KG1 (cell line): ENCODE data around the gene ERCC6.

Source experiments
- DNase-seq: peaks from one replicate; lab custom pipeline; 2025; lab: John Stamatoyannopoulos, UW

Gene ERCC6

DNA sequence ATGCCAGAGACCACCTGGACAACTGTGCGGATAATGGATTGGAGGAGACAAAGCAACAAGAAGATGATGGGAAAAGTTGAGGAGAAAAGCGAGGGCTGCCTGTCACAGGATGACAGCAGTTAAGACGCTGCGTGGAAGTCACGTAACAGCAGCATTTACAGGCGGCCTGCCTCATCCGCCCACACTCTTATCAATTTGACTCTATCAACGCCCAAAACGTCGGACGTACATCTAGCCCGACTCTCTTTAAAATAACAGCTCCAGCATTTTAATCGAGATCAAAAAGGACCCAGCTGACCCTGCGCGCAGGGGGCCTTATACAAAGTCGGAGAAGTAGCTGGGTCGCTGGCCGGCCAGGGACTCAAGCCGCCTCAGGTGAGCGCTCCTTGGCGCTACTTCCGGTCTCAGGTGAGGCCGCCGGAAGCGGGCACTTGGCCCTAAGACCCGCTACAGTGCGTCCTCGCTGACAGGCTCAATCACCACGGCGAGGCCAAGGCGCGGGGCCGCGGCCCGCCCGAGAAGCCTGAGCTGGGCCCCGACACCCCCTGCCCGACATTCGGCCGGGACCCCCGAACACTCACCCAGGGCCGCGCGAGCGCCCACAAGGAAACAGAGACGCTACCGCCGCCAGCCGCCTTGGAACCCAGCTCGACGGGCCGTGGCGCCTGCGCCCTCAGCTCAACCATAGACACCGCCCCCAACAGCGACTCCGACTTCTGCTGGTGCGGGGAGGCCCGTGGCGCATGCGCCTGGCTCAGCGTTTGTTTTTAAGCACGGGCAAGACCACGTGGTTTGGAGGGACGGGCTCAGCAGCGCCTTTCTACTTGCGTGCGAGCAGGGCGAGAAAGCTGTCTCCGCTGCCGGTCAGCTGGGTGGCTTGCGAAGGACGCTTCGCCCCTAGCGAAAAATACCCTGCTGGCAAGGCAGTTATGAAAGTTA lies at the start of gene ERCC6:
Gene ERCC6, minus strand, starts transcription at position 741 of the 939 bp plus-strand sequence.
- DNase-seq: peak; percentile 94

DNA sequence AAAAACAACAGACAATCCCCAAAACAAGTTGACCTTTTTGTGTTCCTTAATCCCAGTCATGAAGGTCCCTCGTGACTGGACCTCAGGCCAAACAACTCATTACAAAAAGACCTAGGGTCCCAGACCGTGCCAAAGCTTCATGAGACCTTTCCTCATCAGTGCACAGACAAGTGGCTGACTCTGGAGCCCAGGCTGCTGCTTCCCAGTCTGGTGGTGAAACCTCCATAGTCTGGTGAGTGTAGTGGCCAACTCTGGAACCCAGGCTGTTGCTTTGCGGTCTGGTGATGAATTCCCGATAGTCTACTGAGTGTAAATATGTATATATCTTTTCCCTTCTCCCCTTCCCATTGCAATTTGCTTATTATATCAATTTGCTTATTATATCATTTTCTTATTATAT lies 49.1 kb upstream of the ERCC6 start:
- no peak for DNase-seq

- DNase-seq: no peak
These were observed 46.5 kb upstream of the ERCC6 start for GRCh38 chr10:49585387-49585786.

DNA sequence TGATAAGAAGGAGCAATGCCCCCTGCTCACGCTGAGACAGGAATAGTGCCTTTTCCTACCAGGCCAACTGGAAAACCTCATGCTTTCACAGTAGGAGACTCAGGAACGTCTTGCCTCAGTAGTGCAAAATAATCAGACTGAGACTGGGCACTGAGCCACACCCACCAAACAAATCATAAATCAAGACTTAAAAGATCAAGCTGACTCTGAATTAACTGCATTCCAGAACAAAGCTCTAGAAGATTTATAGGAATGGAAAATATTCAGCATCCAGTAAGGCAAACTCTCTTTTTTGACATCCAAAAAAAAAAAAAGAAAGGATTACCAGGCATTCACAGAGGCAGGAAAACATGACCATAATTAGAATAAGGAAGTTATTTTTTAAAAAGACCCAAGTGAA lies 40.7 kb upstream of the ERCC6 start:
- no peak for DNase-seq

DNA sequence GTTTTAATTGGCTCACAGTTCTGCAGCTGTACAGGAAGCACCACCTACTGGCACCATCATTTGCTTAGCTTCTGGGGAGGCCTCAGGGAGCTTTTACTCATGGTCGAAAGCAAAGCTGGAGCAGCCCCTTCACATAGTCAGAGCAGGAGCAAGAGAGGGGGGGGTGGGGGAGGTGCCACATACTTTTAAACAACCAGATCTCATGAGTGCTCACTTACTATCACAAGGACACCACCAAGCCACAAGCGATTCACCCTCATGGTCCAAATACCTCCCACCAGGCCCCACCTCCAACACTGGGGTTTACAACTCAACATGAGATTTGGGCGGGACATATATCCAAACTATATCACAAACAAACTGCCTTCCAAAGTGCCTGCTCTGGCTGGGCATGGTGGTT lies 39.5 kb upstream of the ERCC6 start:
- DNase-seq: no peak

DNA sequence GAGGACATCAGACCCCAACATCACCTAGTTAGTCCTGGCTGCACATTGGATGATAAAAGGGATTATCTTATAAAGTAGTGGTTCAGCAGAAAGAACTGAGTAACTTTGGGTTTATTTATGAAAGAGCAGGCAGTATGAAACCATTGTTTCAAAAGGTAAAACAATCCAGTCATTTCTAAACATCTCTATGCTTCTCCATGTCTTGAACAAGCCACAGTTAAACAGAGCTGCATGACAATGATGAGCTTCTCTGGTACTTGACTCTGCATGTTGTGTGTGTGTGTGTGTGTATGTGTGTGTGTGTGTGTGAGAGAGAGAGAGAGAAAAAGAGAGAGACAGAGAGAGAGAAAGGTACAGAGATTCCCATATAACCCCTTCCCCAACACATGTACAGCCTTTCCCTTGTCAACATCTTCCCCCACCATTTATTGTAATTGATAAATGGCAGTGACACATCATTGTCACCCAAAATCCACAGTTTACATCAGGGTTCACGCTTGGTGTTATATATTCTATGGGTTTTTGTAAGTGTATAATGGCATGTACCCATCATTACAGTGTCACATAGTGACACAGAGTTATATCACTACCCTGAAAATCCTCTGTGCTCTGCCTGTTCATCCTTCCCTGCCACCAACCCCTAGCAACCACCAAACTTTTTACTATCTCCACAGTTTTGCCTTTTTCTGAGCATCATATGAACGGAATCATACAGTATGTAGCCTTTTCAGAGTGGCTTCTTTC lies 38.4 kb upstream of the ERCC6 start:
- no peak for DNase-seq

DNA sequence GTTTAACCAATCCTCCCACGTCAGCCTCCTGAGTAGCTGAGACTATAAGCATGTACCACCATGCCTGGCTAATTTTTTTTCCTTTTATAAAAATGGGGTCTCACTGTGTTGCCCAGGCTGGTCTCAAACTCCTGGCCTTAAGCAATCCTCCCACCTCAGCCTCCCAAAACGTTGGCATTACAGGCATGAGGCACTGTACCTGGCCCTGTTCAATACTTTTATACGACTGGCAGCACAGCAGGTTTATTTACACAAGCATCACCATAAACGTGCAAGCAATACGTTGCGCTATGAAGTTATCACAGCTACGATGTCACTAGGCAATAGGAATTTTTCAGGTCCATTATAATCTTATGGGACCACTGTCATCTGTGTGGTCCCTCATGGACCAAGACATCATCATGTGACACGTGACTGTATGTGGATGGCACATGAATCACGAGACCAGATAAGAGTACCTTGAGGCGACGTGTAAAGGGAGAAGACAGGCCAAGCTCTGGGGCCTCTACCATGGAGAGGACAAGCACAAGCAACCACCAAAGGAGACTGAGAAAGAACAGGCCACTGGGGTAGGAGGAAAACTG lies 36.7 kb upstream of the ERCC6 start:
- DNase-seq: no peak

- DNase-seq: no peak
These were observed 33.7 kb upstream of the ERCC6 start for GRCh38 chr10:49572594-49573114.

DNA sequence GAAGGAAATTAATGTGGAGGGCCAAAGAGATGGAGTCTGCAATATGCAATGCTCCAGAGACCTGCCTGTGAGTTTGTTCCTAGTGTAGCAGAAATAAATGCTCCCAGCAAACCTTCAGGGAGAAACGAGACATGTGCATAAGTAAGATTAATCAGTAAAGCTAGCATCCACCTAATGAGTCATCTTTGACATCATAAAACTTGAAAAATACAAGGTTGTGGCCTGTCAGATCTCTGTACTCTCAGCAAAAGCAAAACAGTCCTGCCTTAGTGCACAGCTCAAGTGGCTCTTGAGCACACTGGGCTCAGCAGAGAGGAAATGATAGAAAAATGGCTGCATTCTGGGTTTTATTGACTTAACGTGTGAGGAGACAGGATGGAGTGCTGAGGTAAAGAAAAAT lies 32.5 kb upstream of the ERCC6 start:
- no peak for DNase-seq

DNA sequence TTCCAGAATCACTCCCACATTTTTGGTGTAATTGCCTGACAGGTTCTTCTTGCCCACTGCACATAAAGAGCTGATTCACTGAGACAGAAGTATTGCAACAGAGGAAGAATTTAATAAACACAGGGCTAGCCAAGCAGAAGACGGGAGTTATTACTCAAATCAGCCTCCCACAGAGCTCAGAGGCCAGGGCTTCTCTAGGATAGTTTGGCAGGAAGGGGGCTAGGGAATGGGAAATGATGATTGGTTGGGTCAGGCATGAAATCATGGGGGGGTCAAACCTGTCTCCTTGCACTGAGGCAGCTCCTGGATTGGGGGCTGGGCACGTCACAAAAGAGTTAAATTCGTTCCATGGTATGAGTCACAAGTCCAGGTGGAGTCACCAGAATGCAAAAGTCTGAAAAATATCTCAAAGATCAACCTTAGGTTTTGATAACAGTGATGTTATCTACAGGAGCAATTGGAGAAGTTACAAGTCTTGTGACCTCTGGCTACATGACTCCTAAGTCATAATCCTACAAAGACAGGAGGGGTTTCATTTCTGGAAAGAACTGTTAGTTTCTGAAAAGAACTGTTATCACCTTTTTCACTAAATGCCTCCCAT lies 30.2 kb upstream of the ERCC6 start:
- DNase-seq: no peak

DNA sequence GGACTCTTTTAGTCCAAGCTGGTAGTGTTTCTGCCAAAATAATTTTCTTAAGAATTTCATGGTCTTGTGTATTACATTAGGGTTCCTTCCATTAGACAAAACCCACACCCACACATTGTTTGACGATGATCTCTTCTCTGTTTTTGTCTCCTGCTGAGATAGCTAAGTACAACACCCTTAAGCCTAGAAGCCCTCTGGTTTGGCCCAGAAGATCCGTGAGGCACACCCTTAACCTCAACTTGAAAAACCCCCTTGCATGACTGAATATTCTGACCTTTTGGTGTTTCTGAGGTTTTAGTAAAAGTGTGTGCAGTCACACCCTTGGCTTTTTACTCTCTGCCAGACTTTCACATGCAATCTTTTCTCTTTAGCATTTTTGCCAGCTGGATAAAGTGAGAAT lies 29.3 kb upstream of the ERCC6 start:
- no peak for DNase-seq

GRCh38 chr10:49567810-49568209 lies 28.9 kb upstream of the ERCC6 start:
- DNase-seq: no peak

DNA sequence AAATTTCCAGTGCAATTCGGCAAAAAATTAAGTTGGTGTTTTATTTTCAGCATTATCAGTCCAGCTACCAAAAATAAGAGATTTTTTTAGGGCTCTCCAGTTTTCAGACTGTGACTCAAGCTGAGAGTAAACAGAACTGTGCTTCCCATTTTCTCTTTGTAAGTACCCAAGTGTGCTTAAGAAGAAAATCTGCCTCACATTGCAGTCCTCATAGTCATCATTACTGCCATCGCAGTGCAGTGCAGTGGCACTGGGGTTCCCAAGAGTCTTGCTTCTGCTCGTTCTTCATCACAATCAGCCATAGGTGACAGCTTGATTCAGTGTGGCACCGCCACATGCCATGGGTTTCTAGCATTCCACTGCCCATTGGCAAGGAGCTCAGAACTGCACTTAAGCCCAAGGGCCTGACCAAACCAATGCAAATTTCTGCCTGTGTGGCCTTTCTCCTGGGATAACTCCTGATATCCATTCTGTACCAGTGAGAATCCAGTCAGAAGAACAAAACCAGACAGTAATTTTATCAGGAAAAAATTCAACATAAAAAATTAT lies 25.6 kb upstream of the ERCC6 start:
- DNase-seq: no peak

DNA sequence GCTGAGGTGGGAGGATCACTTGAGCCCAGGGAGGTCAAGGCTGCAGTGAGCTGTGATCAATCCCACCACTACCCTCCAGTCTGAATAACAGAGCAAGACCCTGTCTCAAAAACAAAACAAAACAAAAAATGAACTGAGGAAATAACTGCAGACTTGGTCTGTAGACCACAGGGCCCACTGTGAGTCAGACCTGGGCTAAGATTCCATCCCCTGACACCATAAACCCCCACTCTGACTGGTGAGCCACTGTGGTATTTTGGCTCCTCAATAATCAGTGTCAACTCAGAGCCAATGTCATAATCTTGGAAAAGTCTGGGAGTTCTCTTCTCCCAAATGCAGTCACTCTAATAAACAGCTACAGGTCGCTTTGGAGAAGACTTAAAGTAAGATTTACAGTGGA lies 24.0 kb upstream of the ERCC6 start:
- no peak for DNase-seq

GRCh38 chr10:49560526-49560925 lies 21.6 kb upstream of the ERCC6 start:
- DNase-seq: no peak

DNA sequence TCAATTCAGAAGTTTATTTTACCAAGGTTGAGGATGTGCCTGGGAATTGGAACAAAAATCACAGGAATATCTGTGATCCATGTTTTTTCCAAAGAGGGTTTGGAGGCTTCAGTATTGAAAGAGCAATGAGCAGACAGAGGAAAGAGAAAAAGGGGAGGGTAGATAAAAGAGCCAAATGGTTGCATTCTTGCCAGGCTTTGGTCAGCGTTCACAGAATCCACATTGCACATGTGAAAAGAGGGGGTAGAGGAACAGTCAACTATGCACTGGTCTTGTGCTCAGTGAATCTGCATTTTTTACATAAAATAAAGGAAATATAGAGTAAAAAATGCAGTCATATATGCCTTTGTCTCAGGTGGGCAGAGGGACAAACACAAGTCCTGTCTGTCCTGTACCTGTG lies 20.6 kb upstream of the ERCC6 start:
- DNase-seq: no peak

DNA sequence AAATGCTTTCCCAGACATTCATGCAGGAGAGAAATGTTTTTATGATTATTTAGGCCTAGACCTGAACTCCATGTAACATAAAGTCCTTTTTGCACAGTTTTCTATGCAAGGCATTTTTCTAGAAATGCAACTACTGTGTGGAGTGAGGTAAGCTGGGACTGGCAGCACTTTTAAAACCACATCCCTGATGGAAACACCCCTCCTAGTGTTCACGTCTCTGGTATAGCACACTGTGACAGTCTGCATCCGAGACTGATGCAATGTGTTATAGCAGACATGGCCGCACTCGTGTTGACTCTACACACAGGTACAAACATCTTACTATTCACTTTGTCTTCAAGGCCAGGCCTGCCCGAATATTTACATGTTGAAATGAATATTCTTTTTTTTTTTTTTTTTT lies 19.3 kb upstream of the ERCC6 start:
- no peak for DNase-seq

GRCh38 chr10:49557681-49558080 lies 18.8 kb upstream of the ERCC6 start:
- no peak for DNase-seq

- DNase-seq: no peak
These were observed 17.8 kb upstream of the ERCC6 start for GRCh38 chr10:49556723-49557122.

GRCh38 chr10:49552277-49552676 lies 13.4 kb upstream of the ERCC6 start:
- DNase-seq: no peak

DNA sequence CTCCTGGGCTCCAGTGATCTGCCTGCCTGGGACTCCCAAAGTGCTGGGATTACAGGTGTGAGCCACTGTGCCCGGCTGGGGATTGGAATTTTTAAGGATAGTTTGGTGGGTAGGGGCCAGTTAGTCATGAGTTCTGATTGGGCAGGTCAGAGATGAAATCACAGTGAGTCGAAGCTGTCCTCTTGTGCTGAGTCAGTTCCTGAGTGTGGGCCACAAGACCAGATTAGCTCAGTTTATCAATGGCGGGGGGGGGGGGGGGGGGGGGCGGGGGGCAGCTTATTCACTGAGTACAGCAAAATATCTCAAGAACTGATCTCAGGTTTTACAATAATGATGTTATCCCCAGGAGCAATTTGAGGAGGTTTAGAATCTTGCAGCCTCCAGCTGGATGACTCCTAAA lies 11.6 kb upstream of the ERCC6 start:
- no peak for DNase-seq
